ENCODE data around the gene EYS.

The EYS gene

GRCh38 chr6:65469650-65470049 is 237.4 kb downstream of the EYS start:
- no peak overlapping the region for H3K4me3 ChIP-seq
- DNase-seq (ENCODE audit: low spot score), result no peak
- TF ChIP-seq, protein P1, sequence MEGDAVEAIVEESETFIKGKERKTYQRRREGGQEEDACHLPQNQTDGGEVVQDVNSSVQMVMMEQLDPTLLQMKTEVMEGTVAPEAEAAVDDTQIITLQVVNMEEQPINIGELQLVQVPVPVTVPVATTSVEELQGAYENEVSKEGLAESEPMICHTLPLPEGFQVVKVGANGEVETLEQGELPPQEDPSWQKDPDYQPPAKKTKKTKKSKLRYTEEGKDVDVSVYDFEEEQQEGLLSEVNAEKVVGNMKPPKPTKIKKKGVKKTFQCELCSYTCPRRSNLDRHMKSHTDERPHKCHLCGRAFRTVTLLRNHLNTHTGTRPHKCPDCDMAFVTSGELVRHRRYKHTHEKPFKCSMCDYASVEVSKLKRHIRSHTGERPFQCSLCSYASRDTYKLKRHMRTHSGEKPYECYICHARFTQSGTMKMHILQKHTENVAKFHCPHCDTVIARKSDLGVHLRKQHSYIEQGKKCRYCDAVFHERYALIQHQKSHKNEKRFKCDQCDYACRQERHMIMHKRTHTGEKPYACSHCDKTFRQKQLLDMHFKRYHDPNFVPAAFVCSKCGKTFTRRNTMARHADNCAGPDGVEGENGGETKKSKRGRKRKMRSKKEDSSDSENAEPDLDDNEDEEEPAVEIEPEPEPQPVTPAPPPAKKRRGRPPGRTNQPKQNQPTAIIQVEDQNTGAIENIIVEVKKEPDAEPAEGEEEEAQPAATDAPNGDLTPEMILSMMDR (IDR thresholded peaks at IDR 0.05), result no peak
- H3K27ac ChIP-seq, result no peak overlapping the region

DNA sequence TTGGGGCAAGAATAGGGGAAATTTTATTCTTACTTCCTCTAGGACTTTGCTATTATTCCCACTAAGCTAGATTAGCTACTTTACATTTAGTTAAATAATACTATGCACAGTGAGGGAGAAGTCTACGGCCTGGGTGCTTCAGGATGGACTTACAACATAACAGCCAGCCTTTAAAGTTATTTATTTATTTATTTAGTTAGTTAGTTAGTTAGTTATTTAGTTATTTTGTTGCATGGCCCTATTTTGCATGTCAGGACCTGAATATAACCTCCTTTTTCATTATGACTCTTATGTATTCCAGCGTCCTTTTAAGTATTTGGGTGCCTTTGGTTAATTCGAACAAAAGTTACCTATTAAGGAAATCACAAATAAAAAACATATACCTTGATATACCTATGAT is 238.7 kb downstream of the EYS start:
- DNase-seq (ENCODE audit: low spot score), result no peak

DNA sequence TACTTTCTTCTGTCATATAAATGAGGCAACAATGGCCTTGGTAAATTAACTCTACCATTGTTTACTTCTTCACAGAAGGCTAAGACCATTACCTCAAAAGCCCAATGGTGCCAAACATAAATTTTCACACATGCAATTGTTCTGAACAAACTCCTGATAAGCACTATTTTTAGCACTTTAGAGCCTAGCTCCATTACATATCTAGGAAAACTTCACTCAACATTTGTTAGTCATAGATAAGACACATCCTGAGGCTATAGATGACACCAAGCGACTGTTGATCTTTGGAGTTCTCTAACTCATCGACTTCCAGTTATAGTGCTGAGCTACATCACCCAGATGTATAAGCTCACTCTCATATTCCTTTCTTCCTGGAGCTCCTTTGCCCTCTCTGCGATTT is 245.9 kb downstream of the EYS start:
- DNase-seq (ENCODE audit: low spot score), result no peak
- Histone ChIP-seq H3K4me3 (no peak overlapping the region), H3K27ac (no peak overlapping the region)
- TF ChIP-seq, protein P1 (IDR thresholded peaks at IDR 0.05), result no peak

More for the DNA sequence above, 238.7 kb downstream of the EYS start:
- TF ChIP-seq, protein P1 (IDR thresholded peaks at IDR 0.05), result no peak
- Histone ChIP-seq H3K4me3 (no peak overlapping the region), H3K27ac (no peak overlapping the region)

GRCh38 chr6:65452333-65452732 is 254.7 kb downstream of the EYS start:
- Histone ChIP-seq H3K27ac (no peak overlapping the region), H3K4me3 (no peak overlapping the region)
- no peak for DNase-seq (ENCODE audit: low spot score)
- TF ChIP-seq, protein P1 (IDR thresholded peaks at IDR 0.05), result no peak

GRCh38 chr6:65450451-65450850 is 256.6 kb downstream of the EYS start:
- DNase-seq (ENCODE audit: low spot score), result no peak
- Histone ChIP-seq H3K4me3 (no peak overlapping the region), H3K27ac (no peak overlapping the region)
- TF ChIP-seq, protein P1 (IDR thresholded peaks at IDR 0.05), result no peak

- TF ChIP-seq, protein P1 (IDR thresholded peaks at IDR 0.05), result no peak
- no peak overlapping the region for H3K4me3 ChIP-seq
- DNase-seq (ENCODE audit: low spot score), result no peak
- H3K27ac ChIP-seq, result no peak overlapping the region
Measured at GRCh38 chr6:65449926-65450325, 257.1 kb downstream of the EYS start.

DNA sequence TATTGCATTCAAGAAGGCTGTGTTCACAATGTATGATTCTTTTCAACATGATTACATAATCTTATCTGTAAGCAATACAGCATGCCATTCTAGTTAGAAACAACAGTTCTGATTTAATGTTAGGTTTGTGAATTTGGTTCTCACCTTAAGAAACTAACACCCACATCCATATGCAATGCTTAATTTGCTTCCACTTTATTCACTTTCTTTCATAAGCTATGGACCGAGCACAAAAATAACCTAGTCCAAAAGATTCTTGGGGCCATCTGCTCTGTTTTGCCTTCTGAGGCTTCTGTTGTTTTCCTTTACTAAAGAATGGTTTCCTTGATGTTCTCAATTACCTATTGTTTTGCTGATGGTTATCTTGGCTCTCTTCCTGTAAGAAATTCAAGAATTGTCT is 258.2 kb downstream of the EYS start:
- TF ChIP-seq, protein P1 (IDR thresholded peaks at IDR 0.05), result no peak
- no peak overlapping the region for H3K4me3 ChIP-seq
- H3K27ac ChIP-seq, result no peak overlapping the region
- no peak for DNase-seq (ENCODE audit: low spot score)
